ENCODE measurements around the gene HIVEP3. TPM values are rescaled to one million over a fixed set of nuclear protein-coding genes. Genes with fewer than 3 reads are reported as not detected.

The HIVEP3 gene
- total RNA-seq, 1 experiment from 2014 or later, result 3.1 TPM

DNA sequence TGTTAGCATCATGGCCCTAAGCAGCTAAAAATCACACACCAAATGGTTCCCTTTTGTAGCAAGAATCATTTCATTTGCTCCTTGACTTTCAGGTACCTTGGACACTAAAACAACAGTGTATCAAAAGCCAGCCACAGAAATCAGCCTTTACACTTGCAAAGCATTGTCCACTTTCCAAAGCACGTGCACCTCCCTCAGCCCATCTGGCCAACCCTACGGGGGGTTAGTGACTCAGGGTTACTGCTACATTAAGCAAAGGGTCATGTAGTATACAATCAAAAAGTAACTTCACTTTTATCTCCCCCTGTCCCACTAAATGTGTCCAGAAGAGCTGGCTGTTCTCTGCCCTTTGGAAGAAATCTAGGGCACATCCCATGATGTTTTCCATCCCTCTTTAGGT, 149.7 kb downstream of the HIVEP3 start:
- no peaks in the 10 kb centered on the region for H3K4me1 ChIP-seq (ENCODE audit: insufficient read depth, low read length, poor library complexity, severe bottlenecking)
- ChIA-PET POLR2A (ENCODE audit: low non-redundant PET) (no interaction called here), CTCF (no interaction called here)
- no peak for DNase-seq (ENCODE audit: low spot score)
- H3K27me3 ChIP-seq (replicated peaks; ENCODE audit: insufficient read depth, low read depth, low read length, poor library complexity), result no peaks in the 10 kb centered on the region
- no peaks in the 10 kb centered on the region for H3K9me3 ChIP-seq (ENCODE audit: low read depth, low read length, poor library complexity, severe bottlenecking)
- H3K36me3 ChIP-seq (ENCODE audit: insufficient read depth, low read length, poor library complexity, severe bottlenecking), result no peaks in the 10 kb centered on the region
- TF ChIP-seq, protein P1, sequence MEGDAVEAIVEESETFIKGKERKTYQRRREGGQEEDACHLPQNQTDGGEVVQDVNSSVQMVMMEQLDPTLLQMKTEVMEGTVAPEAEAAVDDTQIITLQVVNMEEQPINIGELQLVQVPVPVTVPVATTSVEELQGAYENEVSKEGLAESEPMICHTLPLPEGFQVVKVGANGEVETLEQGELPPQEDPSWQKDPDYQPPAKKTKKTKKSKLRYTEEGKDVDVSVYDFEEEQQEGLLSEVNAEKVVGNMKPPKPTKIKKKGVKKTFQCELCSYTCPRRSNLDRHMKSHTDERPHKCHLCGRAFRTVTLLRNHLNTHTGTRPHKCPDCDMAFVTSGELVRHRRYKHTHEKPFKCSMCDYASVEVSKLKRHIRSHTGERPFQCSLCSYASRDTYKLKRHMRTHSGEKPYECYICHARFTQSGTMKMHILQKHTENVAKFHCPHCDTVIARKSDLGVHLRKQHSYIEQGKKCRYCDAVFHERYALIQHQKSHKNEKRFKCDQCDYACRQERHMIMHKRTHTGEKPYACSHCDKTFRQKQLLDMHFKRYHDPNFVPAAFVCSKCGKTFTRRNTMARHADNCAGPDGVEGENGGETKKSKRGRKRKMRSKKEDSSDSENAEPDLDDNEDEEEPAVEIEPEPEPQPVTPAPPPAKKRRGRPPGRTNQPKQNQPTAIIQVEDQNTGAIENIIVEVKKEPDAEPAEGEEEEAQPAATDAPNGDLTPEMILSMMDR (conservative IDR thresholded peaks at IDR 0.05; ENCODE audit: low read depth, low read length), result no peak
- TF ChIP-seq EZH2 (IDR thresholded peaks at IDR 0.05; ENCODE audit: borderline replicate concordance, low read depth, low read length, poor library complexity, severe bottlenecking), result no peak
- intact Hi-C loops (cut with micrococcal nuclease; ENCODE audit: unreplicated experiment), result no loop called here
- no TSS peak for BruUV-seq (replicated peaks)
- no peak overlapping the region for H3K27ac ChIP-seq (ENCODE audit: low read depth, low read length, poor library complexity, severe bottlenecking)
- H3K4me3 ChIP-seq (ENCODE audit: low read depth, low read length, poor library complexity, severe bottlenecking), result no peak overlapping the region

DNA sequence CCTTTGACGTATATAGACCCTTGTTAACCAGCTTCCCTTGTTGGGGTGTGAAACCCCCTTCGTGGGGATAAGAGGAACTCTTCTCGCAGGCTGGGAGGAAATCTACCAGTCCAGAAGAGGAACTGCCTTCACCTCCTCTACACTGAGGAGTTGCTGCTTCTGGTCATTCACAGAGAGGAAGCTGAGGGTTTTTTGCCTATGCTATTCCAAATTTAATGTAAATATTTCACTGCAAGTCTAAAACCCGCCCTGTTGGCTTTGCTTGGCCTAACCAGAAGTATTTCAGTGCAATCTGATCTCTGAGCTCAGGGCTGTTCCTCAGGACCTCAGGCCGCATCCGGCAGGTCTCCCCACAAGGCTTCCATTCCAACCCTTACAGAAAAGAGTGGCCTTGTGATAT, 150.1 kb downstream of the HIVEP3 start:
- Histone ChIP-seq H3K9me3 (ENCODE audit: low read depth, low read length, poor library complexity, severe bottlenecking) (no peaks in the 10 kb centered on the region), H3K4me3 (ENCODE audit: low read depth, low read length, poor library complexity, severe bottlenecking) (no peak overlapping the region), H3K27ac (ENCODE audit: low read depth, low read length, poor library complexity, severe bottlenecking) (no peak overlapping the region), H3K36me3 (ENCODE audit: insufficient read depth, low read length, poor library complexity, severe bottlenecking) (no peaks in the 10 kb centered on the region), H3K27me3 (replicated peaks; ENCODE audit: insufficient read depth, low read depth, low read length, poor library complexity) (no peaks in the 10 kb centered on the region), H3K4me1 (ENCODE audit: insufficient read depth, low read length, poor library complexity, severe bottlenecking) (no peaks in the 10 kb centered on the region)
- ChIA-PET POLR2A (ENCODE audit: low non-redundant PET) (no interaction called here), CTCF (no interaction called here)
- intact Hi-C loops (cut with micrococcal nuclease; ENCODE audit: unreplicated experiment), result no loop called here
- no peak for TF ChIP-seq EZH2 (IDR thresholded peaks at IDR 0.05; ENCODE audit: borderline replicate concordance, low read depth, low read length, poor library complexity, severe bottlenecking)
- TF ChIP-seq, protein P1 (conservative IDR thresholded peaks at IDR 0.05; ENCODE audit: low read depth, low read length), result no peak
- DNase-seq (ENCODE audit: low spot score), result no peak
- BruUV-seq (replicated peaks), result no TSS peak

DNA sequence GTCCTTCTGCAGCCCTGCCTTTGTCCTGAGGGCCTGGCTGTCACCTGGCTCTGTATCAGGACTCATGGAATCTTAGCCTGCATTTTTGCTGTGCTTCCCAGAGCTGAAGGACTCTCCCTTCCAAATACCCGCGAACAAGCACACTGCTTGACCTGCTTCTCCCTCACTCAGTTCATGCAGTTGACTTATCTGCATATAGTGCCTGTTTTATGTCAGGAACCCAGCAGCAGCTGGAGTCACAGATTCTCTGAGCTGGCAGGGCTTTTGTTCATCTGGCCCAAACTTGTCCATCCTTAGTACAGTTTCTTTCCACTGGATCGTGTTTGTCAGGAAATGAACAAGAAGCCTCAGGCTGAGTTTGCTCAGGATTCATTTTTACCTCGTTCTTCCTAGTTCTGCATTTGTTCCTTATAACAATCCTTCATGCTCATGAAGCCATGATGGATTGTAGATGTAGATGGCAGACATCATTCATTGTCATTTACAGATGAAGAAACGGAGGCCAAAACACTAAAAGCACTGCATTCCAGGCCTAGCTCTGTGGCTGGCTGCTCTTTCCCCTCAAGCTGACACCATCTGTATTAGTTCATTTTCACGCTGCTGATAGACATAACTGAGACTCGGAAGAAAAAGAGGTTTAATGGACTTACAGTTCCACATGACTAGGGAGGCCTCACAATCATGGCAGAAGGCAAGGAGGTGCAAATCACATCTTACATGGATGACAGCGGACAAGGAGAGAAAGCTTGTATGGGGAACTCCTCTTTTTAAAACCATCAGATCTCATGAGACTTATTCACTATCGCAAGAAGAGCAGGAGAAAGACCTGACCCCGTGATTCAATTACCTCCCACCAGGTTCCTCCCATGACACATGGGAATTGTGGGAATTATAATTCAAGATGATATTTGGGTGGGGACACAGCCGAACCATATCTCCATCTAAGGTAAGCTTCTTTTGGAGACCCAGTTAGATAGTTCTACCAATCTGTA, 150.9 kb downstream of the HIVEP3 start:
- H3K9me3 ChIP-seq (ENCODE audit: low read depth, low read length, poor library complexity, severe bottlenecking), result no peaks in the 10 kb centered on the region
- no peaks in the 10 kb centered on the region for H3K27me3 ChIP-seq (replicated peaks; ENCODE audit: insufficient read depth, low read depth, low read length, poor library complexity)
- DNase-seq (ENCODE audit: low spot score), result no peak
- ChIA-PET CTCF (no interaction called here), POLR2A (ENCODE audit: low non-redundant PET) (no interaction called here)
- H3K27ac ChIP-seq (ENCODE audit: low read depth, low read length, poor library complexity, severe bottlenecking), result no peak overlapping the region
- no TSS peak for BruUV-seq (replicated peaks)
- intact Hi-C loops (cut with micrococcal nuclease; ENCODE audit: unreplicated experiment), result no loop called here
- no peaks in the 10 kb centered on the region for H3K36me3 ChIP-seq (ENCODE audit: insufficient read depth, low read length, poor library complexity, severe bottlenecking)
- no peaks in the 10 kb centered on the region for H3K4me1 ChIP-seq (ENCODE audit: insufficient read depth, low read length, poor library complexity, severe bottlenecking)
- H3K4me3 ChIP-seq (ENCODE audit: low read depth, low read length, poor library complexity, severe bottlenecking), result no peak overlapping the region
- TF ChIP-seq, protein P1 (conservative IDR thresholded peaks at IDR 0.05; ENCODE audit: low read depth, low read length), result no peak
- no peak for TF ChIP-seq EZH2 (IDR thresholded peaks at IDR 0.05; ENCODE audit: borderline replicate concordance, low read depth, low read length, poor library complexity, severe bottlenecking)
